Stimulated activated CD8-positive, alpha-beta memory T cell treated with anti-CD3 and anti-CD28 coated beads, Interleukin-4, amount 100 ng/mL, for 24 hours (primary cell): Measurements from ENCODE around the gene NLK.
"Not testable (repeated sequence)": the region's sequence is repeated elsewhere in the genome, so short reads cannot be mapped to it uniquely, and the experiment has no call there.

ENCODE experiments used
- DNase-seq: peaks from one replicate; pipeline ENCODE4 v3.0.0-alpha.2; 2020; ENCODE audit warnings: low read depth

NLK gene

DNA sequence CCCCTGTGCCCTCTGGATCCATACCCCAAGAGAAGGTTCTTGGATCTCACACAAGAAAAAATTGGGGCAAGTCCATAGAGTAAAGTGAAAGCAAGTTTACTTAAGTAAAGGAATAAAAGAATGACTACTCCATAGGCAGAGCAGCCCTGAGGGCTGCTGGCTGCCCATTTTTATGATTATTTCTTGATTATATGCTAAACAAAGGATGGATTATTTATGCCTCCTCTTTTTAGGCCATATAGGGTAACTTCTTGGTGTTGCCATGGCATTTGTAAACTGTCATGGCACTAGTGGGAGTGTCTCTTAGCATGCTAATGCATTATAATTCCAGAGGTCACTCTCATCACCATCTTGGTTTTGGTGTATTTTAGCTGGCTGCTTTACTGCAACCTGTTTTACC, 70.8 kb downstream of the NLK start:
- DNase-seq = no peak

DNA sequence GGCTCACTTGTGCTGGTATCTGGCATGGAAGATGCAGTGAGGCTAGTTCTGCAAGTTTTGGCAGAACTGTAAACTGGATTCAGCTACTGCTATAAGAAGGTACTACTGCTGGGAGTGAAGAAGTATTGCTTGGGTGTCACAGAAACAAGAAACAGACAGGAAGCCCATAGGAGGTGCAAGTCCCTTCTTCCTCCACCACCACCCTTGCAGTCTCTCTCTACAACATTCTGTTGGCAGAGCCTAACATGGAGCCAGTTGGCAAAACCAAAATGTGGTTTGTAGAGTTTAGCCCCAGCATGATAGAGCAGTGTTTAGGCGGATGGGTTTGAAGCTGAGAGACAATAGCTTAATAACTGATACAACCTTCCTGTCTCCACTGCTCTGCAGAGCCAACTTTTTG, 72.6 kb downstream of the NLK start:
- DNase-seq = no peak

DNA sequence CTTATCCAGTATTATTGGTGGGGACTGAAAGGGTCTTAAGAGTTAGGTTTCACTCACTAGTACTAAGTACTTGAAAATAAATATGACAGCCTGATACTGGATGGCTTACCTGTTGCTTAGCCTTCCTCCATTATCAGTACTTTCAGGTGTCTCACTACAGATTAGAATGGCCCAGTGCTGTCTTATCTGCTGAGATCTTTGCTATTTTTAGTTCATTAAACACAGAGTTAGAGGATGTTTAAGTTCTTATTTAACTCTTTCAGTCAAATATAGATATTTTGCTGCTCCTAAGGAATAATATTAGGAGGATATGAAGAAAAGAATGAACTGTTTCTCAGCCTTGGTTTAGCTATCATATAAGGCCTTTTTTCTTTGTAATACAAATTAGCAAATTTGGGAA, 74.8 kb downstream of the NLK start:
- no peak for DNase-seq

DNA sequence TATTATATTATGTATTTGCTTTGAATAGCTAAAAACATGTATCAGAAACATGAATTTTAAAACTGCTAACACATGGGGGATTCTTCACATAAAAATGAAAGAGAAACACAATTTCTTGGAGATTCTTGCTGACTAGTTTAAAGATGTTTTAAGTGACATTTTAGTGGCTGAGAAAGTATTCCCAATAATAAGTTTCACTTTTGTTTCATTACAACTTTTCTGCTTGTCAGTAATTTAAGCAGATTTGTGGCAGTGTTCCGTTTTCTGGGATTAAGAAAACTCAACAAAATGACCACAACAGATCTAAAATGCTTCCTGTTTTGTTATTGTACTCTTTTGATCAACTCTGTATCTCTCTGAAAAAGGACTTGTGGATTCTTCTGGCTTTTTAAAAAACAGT, 75.9 kb downstream of the NLK start:
- no peak for DNase-seq

DNA sequence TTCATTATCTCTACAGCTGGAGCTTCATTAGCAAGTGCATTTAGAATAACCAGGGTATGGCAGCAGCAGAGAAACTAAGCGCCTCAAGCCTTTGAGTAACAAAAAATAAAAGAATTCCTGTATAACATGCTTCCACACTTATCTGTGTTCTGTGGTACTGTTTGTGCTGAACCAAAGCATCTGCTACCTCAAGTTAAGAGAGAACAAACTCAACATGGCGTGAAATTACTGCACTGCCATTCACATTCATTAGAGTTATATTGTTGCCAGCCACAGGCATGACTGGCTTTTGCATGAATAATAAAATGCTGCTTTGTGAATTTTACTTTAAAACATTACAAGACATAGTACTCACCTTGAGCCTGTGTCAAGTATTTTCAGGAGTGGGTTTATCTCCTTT, 76.6 kb downstream of the NLK start:
- no peak for DNase-seq

DNA sequence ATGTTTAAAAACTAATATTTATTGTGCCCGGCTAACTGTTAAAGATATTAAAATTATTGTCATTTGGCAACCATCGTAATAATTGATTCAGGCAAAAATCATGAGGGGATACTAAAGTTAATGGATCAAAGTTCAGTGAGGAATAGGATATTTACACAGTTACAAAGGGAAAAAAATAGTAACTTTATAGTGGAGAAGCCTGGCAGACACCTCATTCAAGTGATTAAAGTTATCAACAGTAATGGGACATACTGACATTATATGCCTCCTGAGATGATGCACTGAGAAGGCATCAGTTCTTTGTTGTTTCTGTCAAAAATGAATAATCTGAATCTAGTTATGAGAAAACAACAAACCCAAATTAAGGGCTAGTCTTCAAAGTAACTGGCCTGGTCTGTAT, 77.1 kb downstream of the NLK start:
- no peak for DNase-seq

DNA sequence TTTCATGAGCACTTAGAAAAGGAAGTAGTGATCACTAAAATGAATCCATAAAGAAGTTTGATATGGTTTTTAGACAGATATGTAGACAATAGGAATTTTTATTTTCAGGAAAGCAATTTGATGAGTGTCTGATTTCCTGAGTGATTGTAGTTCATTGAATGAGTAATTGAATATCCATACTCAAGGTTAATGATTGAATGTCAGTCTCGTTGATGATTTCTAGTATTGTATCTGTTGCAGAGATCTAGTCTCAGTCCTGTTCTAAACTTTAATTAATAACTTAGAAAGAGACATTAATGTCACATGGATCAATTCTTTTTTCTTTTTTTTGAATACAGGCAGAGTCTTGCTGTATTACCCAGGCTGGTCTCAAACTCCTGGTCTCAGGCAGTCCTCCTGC, 78.3 kb downstream of the NLK start:
- DNase-seq = no peak

DNA sequence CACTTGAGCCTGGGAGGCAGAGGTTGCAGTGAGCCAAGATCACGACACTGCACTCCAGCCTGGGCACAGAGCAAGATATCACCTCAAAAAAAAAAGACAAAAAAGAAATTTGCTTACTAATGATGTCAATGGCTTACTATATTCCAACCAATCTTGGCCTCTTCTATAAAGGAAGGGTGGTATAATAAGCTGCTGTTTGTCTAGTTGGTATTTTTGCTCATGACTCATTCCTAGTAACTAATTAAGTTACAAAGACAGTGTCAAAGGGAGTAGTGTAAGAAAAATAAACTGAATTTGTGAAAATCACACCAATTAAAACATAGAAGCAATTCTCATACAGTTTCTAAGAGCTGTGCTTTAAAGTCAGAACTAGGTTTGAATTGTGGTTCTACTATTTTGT, 82.5 kb downstream of the NLK start:
- DNase-seq = no peak

DNA sequence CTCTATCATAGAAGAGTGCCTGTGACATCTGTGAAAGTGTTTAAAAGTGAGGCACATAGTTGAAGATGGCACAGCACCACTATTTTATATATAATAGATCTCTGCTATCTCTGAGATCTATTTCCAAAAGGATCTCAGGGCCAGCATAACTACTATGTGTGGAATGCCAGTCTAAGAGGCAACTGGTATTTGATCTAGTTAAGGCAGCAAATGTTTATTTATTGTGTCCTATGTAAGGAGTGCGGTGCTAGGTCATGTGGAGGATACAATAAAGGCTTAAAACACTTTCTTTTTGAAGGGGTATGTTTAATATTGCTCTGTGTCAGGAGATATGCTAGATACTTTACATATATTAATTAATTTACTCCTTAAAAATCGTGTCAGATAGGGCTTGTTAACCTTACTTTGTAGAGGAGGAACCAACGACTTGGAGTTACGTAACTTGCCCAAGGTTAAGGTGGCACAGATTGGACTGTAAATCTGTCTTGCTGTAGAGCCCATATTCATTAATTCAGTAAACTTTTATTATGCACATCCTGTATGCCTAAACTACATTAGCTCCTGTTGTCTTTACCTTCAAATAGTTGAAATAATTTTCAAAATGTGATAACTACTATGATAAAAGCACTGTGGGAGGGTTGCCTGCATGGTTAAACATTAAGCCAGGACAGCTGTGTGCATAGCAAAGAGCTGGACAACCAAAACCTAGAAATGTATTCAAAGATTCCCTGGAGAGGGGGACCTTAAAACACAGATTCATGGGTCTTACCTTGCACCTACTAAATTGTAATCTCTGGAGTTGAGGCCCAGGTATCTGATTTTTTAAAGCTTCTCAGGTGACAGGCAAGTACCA, 83.3 kb downstream of the NLK start:
- DNase-seq = no peak

DNA sequence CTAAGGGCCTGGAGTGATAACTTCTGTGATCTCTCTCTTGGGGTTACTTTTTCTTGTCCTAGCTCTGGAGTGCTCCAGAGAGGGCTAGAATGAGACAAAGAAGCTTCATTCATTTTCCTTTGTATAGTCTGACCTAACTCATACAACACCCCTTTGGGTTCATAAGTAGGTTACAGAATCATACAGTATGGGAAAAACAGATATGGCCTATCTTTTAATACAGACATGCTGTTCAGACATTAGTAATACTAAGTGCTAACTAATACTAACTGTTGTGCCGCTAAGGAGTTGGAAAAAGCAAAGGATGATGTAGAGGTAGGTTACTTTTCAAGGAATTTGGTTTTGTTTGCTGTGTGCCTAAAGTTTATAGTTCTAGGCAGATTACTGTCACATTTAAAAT, 84.7 kb downstream of the NLK start:
- DNase-seq = no peak

DNA sequence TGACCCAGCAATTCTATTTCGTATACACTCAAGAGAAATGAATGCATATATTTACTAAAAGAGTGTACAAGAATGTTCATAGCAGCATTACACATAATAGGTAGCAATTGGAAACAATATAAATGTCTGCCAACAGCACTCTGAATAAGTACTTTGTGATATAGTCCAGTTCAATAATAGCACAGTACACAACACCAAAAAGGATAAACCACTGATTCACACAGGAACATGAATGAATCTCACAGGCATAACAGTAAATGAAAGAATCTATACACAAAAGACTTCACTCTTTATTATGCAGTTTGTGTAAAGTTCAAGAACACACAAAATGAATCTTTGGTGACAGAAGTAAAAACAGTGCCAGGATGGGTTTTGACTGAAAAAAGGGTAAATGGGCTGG, 86.3 kb downstream of the NLK start:
- no peak for DNase-seq

DNA sequence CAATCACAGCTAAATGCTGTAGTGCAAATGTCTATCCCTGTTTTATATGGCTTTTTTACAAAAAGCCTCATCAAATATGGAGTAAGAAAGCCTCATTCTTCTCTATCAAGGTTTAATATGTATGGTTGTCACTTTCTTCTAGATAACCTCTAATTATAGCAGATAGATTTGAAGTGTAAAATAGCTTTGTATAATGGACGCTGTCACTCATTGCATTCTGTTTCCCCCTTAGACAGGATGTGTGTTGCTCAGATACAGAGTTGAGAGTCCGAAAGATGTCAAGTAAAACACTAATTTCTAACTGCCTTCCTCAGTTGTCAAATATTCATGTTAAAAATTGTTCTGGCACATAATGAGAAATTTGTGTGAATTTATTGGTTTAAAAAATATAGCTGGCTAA, 88.0 kb downstream of the NLK start:
- DNase-seq = no peak

DNA sequence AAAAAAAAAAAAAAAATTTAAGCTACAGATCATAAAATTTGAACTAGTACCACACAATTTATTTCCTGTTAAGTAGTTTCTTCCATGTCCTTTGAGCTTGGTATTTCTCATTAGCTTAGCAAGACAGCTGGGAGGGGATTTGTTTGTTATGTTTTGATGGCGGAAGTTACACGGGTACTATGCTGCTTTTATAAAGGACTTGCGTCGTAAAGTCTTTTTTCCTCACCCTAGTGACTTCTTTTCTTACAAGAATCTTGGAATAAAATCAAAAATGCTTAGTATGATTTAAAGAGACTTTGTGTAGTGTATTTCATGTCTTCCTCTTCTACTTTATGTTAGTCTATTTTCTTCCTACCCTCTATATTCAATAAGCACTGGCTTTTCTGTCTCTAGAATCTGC, 89.1 kb downstream of the NLK start:
- DNase-seq = no peak

DNA sequence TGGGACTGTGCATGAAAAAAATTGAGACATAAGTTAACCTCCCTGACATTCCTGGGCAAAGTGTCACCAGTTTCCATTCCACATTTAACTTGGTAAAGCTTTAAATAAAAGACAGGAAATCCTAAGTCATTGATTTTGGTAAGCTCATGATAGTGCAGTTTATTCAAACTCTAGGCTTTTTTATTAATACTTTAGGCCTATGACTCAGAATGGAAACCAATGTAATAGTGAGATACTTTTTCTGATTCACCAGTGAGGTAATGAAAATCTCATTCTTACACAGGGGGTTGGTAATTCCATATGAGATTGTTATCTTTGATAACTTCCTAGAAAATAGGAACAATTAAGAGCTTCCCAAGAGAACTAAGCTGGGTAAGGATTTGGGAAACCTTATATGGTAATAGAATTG, 91.1 kb downstream of the NLK start:
- no peak for DNase-seq

DNA sequence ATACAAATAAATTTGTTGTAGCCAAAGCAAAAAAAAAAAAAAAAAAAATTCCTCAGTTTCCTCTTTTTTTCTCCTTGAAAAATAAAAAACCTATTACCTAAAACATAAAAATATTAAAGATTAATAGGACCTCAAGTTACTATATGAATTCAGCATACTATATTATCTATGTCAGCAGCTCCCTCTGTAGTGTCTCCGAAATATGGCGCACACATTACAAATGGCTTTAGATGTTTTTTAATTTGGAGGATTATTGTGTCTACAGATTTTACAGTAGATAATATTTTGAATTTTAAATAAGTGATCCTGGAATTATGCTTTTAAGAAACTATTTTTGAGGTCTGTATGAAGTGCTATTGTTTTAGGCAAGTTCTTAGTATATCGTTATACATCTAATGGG, 94.4 kb downstream of the NLK start:
- no peak for DNase-seq

DNA sequence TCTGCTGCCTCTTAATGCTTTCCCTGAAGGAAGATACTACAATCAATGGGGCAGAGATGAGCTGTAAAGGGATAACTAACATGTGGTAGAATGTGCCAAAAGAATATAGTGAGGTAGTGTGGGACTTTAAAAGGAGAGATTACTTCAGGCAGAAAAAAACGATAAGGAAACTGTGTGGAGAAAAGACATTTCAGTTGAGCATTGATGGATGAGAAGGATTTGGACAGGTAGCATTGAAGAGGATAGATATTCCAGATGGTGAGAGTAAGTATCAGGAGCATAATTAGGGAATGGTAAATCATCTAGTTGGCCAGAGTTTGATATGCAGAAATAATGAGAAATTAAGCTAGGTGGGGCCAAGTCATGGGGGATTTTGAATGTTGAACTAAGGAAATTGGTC, 97.3 kb downstream of the NLK start:
- no peak for DNase-seq

DNA sequence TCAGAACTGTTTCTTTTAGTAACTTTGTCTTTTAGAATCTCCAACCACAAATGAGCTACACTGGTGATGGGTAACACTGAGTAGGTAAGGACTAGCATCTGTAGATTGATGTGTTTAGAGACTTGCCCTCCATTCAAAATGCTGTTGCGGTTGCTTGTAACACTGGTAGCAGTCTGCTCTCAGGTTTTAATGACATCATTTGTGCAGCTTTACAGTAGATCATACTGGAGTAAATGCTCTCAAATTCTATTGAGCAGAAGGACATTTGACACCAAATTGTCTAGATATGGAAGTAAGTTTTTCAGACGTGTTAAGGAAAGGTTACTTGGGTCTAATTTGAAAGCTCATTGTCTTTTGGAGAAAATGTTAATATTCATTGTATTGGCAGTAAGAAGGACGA, 98.8 kb downstream of the NLK start:
- DNase-seq = no peak

DNA sequence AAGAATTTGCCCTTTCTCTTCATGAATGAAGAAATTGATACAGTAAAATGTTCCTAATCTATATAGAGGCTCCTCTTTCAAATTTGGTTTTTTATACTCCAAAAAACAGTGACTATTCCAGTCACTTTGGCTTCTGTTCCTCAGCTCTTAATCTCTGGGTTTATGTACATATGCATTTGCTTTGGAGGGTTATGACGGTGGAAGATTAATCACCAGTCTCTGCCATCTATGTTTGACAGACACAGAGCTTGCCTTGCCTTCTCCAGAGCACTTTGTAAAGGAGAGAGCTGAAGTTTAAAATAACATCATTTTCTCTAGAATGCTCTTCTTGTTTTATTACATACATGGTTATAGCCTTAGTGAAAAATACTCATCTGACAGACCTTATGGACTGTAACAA, 99.3 kb downstream of the NLK start:
- no peak for DNase-seq

DNA sequence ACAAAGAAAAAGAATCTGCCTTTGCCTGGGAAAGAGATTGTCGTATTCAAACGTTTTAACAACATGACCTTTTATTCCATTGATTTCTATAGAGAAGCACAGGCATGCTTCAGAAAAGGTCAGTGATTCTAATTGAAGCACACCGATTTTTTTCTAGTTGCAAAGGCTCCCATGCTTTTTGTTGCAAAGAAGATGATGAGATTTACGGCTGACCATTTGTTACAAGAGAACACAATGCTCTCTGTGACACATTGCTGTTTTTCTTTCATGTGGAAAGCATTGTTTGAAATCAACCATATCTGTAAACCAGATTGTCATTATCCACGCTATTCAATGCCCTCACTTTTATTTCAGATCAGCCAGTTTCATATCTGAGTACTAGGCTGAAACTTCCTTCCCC, 99.8 kb downstream of the NLK start:
- DNase-seq = no peak

DNA sequence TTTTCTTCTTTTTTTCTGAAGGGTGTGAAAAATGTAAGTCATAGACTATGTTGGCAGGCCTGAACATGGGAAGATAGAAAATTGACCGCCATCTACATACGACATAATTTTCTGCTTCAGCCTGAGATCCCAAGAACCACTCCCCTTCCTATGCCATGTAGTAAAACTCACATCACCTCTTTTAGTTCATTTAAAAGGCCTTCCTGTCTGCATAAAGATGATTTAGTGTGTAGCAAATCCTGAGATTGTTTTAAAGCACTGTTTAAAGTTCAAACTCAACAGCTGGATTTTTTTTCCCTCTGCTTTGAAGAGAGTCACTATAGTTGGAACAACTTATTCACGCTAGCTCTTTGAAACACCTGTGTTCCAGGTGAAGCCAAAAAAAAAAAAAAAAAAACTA, 101.5 kb downstream of the NLK start:
- DNase-seq = no peak

DNA sequence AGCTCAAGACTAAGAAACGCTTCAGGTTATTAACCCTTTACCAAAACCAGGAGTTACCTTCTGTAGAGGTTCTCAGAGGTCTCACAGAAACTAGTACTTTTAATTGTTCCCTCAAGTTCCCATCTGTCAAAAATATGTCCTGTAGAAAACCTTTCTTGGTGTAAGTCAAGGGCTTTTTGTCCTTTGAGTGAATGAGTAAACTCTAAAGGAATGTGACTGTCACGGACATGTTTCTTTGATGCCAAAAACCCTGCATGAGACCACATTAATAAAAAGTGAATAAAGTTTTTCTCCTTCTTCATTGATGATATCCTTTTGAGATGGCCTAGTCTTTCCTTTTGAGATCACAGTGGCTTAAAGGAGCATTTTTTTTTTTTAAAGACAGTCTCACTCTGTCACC, 102.9 kb downstream of the NLK start:
- DNase-seq = no peak

DNA sequence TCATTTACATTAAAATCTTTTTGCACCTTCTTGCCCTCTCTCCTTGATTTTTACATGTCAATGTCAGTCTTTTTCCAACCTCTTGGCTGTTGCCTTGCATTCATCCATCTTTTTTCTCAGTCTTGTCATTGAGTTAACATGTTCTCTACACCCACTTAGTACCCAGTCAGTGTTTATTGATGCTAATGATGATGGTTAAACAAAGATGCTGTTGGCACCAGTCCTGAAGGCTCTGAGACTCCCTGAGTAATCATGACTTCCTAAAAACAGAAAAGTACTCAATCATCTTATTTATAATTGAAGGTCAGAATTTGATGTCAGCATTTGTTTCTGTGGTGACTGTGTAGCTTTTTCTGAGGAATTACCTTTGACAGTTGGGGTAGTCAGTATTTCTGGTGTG, 104.5 kb downstream of the NLK start:
- no peak for DNase-seq

DNA sequence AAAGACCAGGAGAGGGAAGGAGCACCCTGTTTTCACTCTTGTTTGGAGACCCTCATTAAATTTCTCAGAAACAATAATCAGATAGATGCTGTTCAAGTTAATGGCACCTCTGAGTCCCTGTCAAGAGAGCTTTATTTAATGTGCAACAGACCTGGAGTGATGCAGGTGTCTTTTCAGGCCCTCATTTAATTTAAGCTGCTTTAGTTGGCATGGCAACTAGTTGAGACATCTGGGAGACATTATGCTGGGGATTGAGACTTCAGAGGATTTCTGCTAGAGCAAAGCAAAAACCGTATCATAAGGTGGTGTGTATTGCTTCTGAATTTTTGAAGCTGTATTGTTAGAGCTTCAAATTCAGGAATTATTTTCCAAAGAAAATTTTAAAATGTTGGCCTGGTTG, 108.5 kb downstream of the NLK start:
- no peak for DNase-seq

DNA sequence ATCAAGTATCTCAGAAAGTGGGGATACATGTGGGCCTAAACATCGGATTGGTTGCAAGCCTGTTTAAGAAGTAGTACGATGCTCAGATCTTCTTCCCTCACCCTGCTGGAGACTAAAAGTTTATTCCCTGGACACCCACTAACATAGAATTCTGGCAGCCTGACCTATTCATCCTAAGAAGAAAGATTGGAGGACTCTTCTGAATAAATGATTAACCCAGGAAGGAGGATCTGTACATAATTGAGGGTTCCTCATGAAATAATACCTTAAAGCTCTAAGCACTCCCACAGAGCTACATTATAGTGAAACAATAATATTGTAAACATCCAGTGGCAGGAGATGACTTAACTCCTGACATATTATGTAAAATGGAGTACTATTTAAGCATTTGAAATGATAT, 111.7 kb downstream of the NLK start:
- no peak for DNase-seq

DNA sequence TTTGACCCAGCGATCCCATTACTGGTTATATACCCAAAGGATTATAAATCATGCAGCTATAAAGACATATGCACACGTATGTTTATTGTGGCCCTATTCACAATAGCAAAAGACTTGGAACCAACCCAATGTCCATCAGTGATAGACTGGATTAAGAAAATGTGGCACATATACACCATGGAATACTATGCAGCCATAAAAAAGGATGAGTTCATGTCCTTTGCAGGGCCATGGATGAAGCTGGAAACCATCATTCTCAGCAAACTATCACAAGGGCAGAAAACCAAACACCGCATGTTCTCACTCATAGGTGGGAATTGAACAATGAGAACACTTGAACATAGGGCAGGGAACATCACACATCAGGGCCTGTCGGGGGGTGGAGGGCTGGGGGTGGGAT, 112.9 kb downstream of the NLK start:
- DNase-seq = not testable (repeated sequence)
